AG04449 (cell line): Measurements from ENCODE around the gene PKHD1.
A peak's percentile ranks its signal among the peaks of the same experiment; 100 is the strongest.

Source experiments
- CTCF ChIA-PET: fragments of 350-600 bp; formaldehyde crosslinking; extraction: SDS; loops from one replicate; lab custom pipeline; 2021; ENCODE audit warnings: antibody characterized with exemption; lab: Yijun Ruan, JAX
- POLR2A ChIA-PET: fragments of 400-600, 350-600 bp; formaldehyde crosslinking; extraction: SDS; loops from one replicate; lab custom pipeline; 2020; ENCODE audit warnings: antibody characterized with exemption, inconsistent platforms; lab: Yijun Ruan, JAX
- DNase-seq: peaks from one replicate; pipeline ENCODE4 v3.0.0-alpha.2; 2010; ENCODE audit warnings: low read depth, low spot score
- H3K4me3 ChIP-seq: 2 replicates; pipeline ENCODE4 v1.5.1; 2011; ENCODE audit warnings: low read depth, mild to moderate bottlenecking, control low read depth, low read length
- TF ChIP-seq, protein P1 (sequence below): IDR thresholded peaks from one replicate; pipeline ENCODE4 v1.5.1; 2011; ENCODE audit warnings: mild to moderate bottlenecking, moderate library complexity, low read length, control low read depth, inconsistent platforms; ENCODE audit not compliant: insufficient read depth; ENCODE audit errors: missing control alignments

The PKHD1 gene

DNA sequence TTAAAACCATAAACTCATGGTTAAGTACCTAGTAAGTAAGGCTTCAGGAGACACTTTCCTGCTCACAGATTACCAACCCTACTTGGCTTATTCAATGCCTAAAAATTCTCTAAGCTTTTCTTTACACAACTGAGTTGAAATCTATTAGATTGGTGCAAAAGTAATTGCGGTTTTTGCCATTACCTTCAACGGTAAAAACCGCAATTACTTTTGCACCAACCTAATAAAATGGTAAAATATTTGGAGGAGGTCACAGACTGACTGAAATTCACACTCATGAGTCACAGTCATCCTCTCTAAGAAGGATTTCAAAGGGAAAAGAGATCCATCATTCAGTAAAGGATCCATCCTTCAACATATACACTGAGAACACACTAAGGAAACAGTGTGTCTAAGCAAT lies 25.9 kb downstream of the PKHD1 start:
- DNase-seq = no peak
- ChIA-PET CTCF (interaction anchor here (4.8 kb wide), 1 partner anchor 11 kb away, joined by 37 read pairs; no protein-coding TSS in a partner anchor), POLR2A (no interaction called here)
- TF ChIP-seq, protein P1, sequence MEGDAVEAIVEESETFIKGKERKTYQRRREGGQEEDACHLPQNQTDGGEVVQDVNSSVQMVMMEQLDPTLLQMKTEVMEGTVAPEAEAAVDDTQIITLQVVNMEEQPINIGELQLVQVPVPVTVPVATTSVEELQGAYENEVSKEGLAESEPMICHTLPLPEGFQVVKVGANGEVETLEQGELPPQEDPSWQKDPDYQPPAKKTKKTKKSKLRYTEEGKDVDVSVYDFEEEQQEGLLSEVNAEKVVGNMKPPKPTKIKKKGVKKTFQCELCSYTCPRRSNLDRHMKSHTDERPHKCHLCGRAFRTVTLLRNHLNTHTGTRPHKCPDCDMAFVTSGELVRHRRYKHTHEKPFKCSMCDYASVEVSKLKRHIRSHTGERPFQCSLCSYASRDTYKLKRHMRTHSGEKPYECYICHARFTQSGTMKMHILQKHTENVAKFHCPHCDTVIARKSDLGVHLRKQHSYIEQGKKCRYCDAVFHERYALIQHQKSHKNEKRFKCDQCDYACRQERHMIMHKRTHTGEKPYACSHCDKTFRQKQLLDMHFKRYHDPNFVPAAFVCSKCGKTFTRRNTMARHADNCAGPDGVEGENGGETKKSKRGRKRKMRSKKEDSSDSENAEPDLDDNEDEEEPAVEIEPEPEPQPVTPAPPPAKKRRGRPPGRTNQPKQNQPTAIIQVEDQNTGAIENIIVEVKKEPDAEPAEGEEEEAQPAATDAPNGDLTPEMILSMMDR = no peak
- H3K4me3 ChIP-seq = no peak overlapping the region

GRCh38 chr6:52059821-52060220 lies 27.6 kb downstream of the PKHD1 start:
- ChIA-PET POLR2A (no interaction called here), CTCF (interaction anchor here (4.8 kb wide), 1 partner anchor 10 kb away, joined by 37 read pairs; no protein-coding TSS in a partner anchor)
- no peak overlapping the region for H3K4me3 ChIP-seq
- TF ChIP-seq, protein P1 = no peak
- no peak for DNase-seq

DNA sequence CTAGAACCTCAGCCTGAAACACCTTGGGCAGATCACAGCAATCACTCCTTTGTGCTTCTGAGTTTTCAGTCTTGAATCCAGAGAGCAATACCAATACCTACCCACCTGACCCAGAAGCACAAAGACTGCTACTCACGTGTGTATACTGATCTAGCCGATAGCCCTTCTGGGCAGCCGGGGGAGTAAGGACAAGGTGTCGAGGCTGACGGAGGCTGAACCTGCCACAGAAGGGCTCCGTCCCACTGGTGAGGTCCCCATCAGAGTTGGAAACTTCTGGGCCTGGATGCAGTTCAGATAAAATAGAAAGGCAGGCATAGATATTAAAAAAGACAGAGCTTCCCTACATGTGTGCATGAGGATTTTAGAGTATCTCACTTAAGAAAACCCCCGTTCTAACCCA lies 32.0 kb downstream of the PKHD1 start:
- H3K4me3 ChIP-seq = no peak overlapping the region
- DNase-seq = no peak
- CTCF ChIA-PET = no interaction called here
- TF ChIP-seq, protein P1 = no peak
- POLR2A ChIA-PET = no interaction called here

GRCh38 chr6:52053038-52053695 lies 34.2 kb downstream of the PKHD1 start:
- POLR2A ChIA-PET = no interaction called here
- CTCF ChIA-PET = no interaction called here
- no peak overlapping the region for H3K4me3 ChIP-seq
- TF ChIP-seq, protein P1 = no peak
- DNase-seq = no peak

- H3K4me3 ChIP-seq = no peak overlapping the region
- DNase-seq = no peak
- ChIA-PET CTCF (interaction anchor here (0.7 to 4.4 kb wide), 17 partner anchors 8 to 215 kb away, joined by 3 to 37 read pairs (median 4); no protein-coding TSS in a partner anchor), POLR2A (no interaction called here)
- TF ChIP-seq, protein P1 = no peak
Observed at GRCh38 chr6:52050051-52050405, 37.4 kb downstream of the PKHD1 start.

DNA sequence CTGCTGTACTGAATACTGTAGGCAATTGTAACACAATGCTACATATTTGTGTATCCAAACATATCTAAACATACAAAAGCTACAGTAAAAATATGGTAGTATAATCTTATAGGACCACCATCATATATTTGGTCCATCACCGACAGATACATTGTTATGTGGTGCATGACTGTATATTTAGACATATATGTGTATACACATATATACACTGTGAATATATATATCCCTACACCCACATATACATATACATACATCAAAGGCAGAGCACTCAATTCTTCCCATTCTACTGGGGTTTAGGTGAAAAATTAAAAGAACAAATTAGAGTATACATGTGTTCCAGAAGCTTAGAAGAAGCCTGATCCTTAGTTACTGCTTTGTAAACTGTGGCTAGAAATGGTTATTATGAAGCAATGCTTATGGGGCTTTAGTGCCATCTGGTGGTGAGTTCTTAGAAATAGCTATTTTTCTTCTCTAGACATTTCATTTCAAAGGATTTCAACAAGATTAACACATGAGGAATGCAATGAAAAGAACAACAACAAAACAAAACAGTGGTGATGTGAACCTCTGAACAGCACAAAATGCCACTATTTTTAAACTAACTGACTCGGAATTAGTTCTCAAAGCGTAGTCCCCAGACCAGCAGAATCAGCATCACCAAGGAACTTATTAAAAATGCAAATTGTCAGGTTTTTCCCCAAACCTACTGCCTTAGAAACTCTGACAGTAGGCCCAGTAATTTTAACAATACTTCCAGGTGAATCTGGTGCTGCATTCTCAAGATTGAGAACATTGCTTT lies 38.0 kb downstream of the PKHD1 start:
- TF ChIP-seq, protein P1 = peak; percentile 48
- ChIA-PET POLR2A (no interaction called here), CTCF (interaction anchor here (0.9 to 4.4 kb wide), 14 partner anchors 11 to 216 kb away, joined by 3 to 37 read pairs (median 4); no protein-coding TSS in a partner anchor)
- H3K4me3 ChIP-seq = no peak overlapping the region
- peak; percentile 4 for DNase-seq
